Spinal cord (tissue), 10 donors: Measurements from ENCODE around the gene HIGD1A. TPM values are rescaled to one million over a fixed set of nuclear protein-coding genes. Genes with fewer than 3 reads are reported as not detected.

Experiments
- DNase-seq, 6 donors: peaks; one replicate each; pipeline versions ENCODE4 v3.0.0 to v3.0.0-alpha.2; 2013 to 2015; ENCODE audit warnings: low spot score in 6 of 6, low read depth in 4 of 6
- H3K27ac ChIP-seq: one replicate; pipeline ENCODE4 v1.5.1; 2013; ENCODE audit warnings: low read depth, low read length, control low read depth
- H3K27me3 ChIP-seq: one replicate; pipeline ENCODE4 v1.6.1; 2013; ENCODE audit warnings: low read length; ENCODE audit not compliant: control insufficient read depth, insufficient read depth
- H3K36me3 ChIP-seq: one replicate; pipeline ENCODE4 v1.6.1; 2013; ENCODE audit warnings: low read length; ENCODE audit not compliant: control insufficient read depth, insufficient read depth
- H3K4me1 ChIP-seq: one replicate; pipeline ENCODE4 v1.6.1; 2013; ENCODE audit warnings: low read length; ENCODE audit not compliant: control insufficient read depth, insufficient read depth
- H3K4me3 ChIP-seq: one replicate; pipeline ENCODE4 v1.5.1; 2013; ENCODE audit warnings: low read depth, low read length, control low read depth
- H3K9me3 ChIP-seq: one replicate; pipeline ENCODE4 v1.6.1; 2013; ENCODE audit warnings: low read length; ENCODE audit not compliant: control insufficient read depth, insufficient read depth
- WGBS: methylation state at CpG from one replicate; pipeline ENCODE4 v1.1.5; 2013; ENCODE audit warnings: missing lambda C conversion rate; ENCODE audit not compliant: insufficient coverage; 5-methylcytosine and 5-hydroxymethylcytosine counted together
- polyA plus RNA-seq, 2 donors: library from polyadenylated mRNA; unstranded; fragments of 120-200 nt; gene quantifications; one replicate each; pipeline ENCODE4 v1.2.1, GENCODE V29; 2013; ENCODE audit not compliant: insufficient read length in 2 of 2
- total RNA-seq, 2 donors: library from RNA; depleted of rRNA in 1 of 2; stranded (reverse); fragments of 120-200 nt in 1 of 2; fragments of >200 nt in 1 of 2; gene quantifications; one replicate each; pipeline versions ENCODE4 v1.2.3 to v1.2.4, GENCODE V29; 2013 to 2014
- donor health status: healthy.

HIGD1A gene
- total and polyA plus RNA-seq, 4 donors: 136 to 200 (median 179) TPM

DNA sequence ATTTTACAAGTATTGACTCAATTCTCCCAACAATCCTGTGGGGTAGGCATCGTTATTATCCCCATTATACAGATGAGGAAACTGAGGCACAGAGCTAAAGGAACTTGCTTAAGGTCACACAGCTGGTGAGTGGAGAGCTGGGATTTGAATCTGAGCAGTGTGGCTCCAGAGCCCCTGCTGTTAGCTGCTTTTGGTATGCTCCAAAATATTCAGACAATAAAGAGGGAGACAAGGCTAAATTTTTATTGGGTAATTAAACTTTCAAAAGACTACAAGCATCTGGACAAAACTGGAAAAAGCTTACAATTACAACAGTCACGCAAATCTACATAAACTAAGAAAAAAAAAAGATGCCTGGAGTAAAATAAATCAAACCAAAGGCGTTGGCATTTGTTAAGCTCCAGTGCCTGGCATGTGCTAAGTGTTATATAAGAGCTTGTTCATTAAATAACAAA, 59.0 kb downstream of the HIGD1A start:
- Histone ChIP-seq H3K9me3 (no peaks in the 10 kb centered on the region), H3K4me3 (no peak overlapping the region), H3K27ac (peak overlapping the region; percentile 76), H3K36me3 (peaks cover 3% of the 10 kb centered on the region), H3K27me3 (no peaks in the 10 kb centered on the region), H3K4me1 (peaks cover 44% of the 10 kb centered on the region)
- no peak for DNase-seq
- WGBS: no CpG with 5 or more reads among the region's 3 CpGs

- Histone ChIP-seq H3K27me3 (no peaks in the 10 kb centered on the region), H3K9me3 (no peaks in the 10 kb centered on the region), H3K27ac (no peak overlapping the region), H3K4me1 (peaks cover 37% of the 10 kb centered on the region), H3K36me3 (peaks cover 4% of the 10 kb centered on the region), H3K4me3 (no peak overlapping the region)
- no peak for DNase-seq
- 86% methylated on average over 1 of the region's 7 CpGs for WGBS
These were observed 60.9 kb downstream of the HIGD1A start for GRCh38 chr3:42743204-42743995.

DNA sequence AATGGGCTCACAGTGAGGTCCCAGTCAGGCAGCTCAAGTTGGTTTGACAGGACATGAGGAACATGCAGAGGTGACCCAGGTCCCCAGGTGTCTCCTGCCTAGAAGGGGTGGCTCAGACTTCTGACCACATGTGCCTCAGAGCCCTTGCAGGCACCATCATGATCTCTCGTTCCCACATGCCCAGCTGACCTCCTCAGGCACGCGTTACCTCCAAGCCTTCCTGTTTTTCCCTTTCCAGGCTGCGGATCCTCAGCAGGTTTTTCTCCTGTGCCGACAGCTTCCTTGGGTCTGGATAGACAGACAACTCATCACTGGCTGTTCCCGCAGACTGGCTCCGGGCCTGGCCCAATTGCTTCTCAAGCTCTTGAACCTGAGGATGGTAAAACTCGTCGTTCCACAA, 61.6 kb downstream of the HIGD1A start:
- Histone ChIP-seq H3K4me1 (peaks cover 35% of the 10 kb centered on the region), H3K27me3 (no peaks in the 10 kb centered on the region), H3K9me3 (no peaks in the 10 kb centered on the region), H3K4me3 (no peak overlapping the region), H3K27ac (no peak overlapping the region), H3K36me3 (peaks cover 4% of the 10 kb centered on the region)
- no peak for DNase-seq
- WGBS: 98% methylated on average over 6 of the region's 9 CpGs

DNA sequence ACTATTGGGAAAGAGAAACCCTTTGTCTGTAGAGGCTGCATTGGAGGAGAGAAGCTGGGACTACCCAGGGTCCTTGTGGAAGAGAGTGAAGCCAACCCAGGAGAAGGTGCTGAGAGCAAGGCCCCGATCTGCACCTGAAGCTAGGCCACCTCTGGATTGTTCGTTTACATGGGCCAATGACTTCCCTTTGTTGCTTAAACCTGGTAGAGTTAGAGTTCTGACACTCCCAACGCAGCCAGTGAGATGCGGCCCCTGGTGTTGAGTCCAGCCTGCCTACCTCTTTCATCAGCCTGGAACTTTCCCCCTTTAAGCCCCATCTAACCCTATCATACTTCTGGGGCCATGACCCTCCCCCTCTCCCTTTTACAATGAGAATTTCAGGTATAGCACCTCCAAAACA, 62.0 kb downstream of the HIGD1A start:
- H3K27ac ChIP-seq: no peak overlapping the region
- H3K36me3 ChIP-seq: peaks cover 4% of the 10 kb centered on the region
- H3K27me3 ChIP-seq: no peaks in the 10 kb centered on the region
- no peak for DNase-seq
- H3K4me1 ChIP-seq: peaks cover 35% of the 10 kb centered on the region
- no peaks in the 10 kb centered on the region for H3K9me3 ChIP-seq
- 83% methylated on average over 4 of the region's 4 CpGs for WGBS
- H3K4me3 ChIP-seq: no peak overlapping the region

DNA sequence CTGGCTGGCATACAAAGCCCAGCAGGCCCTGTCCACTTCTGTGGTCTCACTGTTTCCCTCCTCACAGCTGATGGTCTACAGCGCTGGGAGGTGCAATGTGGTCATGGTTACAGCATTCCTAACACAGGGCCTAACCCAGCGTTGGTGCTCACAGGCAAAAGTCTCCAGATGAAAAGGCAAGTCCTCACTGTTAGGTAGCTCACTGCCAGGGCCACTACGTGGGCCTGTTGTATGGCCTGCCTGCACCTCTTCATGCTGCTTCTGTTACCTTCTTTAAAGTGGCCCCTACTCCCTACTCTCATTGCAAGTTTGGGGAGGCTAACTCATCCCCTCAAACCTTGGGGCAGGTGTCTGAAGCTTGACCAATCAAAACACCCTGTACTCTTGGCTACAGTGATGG, 62.5 kb downstream of the HIGD1A start:
- 92% methylated on average over 3 of the region's 3 CpGs for WGBS

DNA sequence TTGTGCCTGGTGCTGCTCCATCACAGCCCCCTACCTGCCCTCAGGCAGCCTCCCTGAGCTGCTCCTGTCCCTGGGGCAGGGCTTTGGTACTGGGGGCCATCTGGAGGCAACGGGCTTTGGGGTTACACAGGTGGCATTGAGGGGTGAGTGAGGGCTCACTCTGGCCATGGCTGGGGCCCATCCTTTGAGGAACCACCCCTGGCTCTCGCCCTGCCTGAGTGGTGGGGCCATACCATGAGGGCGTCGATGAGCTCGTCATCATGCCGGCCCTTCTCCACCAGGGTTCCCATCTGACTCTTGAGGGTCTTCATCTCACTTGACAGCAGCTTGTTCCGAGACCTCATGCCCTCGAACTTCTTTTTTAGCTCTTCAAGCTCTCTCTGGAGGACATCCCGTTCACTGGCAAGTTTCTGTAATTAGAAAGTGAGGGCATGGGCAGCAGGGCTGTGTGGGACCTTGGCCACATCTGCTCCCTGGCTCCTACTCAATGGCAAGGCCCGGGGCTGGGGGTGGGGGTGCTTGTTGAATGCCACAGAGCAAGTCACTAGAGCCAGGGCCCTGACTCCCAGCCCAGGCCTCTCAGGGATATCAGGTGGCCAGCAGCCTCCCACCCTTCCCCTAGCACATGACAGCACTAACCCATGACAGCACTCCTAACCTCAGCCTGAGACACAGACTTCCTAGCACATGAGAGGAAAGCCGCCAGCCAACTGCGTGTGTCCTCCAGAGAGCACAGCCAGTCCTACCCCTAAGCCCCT, 64.7 kb downstream of the HIGD1A start:
- no peak overlapping the region for H3K27ac ChIP-seq

More for the DNA sequence above, 62.5 kb downstream of the HIGD1A start:
- Histone ChIP-seq H3K4me3 (no peak overlapping the region), H3K27me3 (no peaks in the 10 kb centered on the region), H3K27ac (no peak overlapping the region), H3K36me3 (peaks cover 4% of the 10 kb centered on the region), H3K9me3 (no peaks in the 10 kb centered on the region), H3K4me1 (peaks cover 30% of the 10 kb centered on the region)
- DNase-seq: no peak

DNA sequence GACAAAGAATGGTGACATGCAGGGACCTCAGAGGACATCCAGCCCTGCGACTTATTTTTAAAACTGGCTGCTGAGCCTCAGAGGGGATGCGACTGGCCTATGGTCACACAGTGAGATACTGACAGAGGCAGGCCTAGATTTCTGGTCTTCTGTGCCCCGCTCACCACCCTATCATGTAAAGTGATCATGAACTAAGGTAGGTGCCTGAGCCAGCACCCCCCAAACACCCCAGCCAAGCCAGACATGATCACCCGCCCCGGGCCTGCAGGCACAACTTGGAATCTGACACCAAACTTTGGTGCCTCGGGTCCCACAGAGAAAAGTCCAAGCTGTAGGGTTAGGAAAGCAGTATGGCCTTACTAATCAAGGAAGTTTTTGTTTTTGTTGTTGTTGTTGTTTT, 67.8 kb downstream of the HIGD1A start:
- no peak for DNase-seq
- H3K4me3 ChIP-seq: no peak overlapping the region
- no peak overlapping the region for H3K27ac ChIP-seq
- H3K36me3 ChIP-seq: peaks cover 4% of the 10 kb centered on the region
- no peaks in the 10 kb centered on the region for H3K9me3 ChIP-seq
- no peaks in the 10 kb centered on the region for H3K27me3 ChIP-seq
- 76% methylated on average over 5 of the region's 6 CpGs for WGBS
- H3K4me1 ChIP-seq: peaks cover 52% of the 10 kb centered on the region

More for the DNA sequence above, 64.7 kb downstream of the HIGD1A start:
- no peaks in the 10 kb centered on the region for H3K9me3 ChIP-seq
- WGBS: 87% methylated on average over 7 of the region's 12 CpGs
- peaks cover 4% of the 10 kb centered on the region for H3K36me3 ChIP-seq
- H3K27me3 ChIP-seq: no peaks in the 10 kb centered on the region
- DNase-seq: no peak
- no peak overlapping the region for H3K4me3 ChIP-seq
- H3K4me1 ChIP-seq: peaks cover 28% of the 10 kb centered on the region

- no peaks in the 10 kb centered on the region for H3K27me3 ChIP-seq
- H3K27ac ChIP-seq: no peak overlapping the region
- WGBS: 0% methylated on average over 1 of the region's 1 CpG
- no peak for DNase-seq
- peaks cover 57% of the 10 kb centered on the region for H3K4me1 ChIP-seq
- H3K9me3 ChIP-seq: no peaks in the 10 kb centered on the region
- H3K4me3 ChIP-seq: no peak overlapping the region
- peaks cover 4% of the 10 kb centered on the region for H3K36me3 ChIP-seq
These were observed 68.2 kb downstream of the HIGD1A start for GRCh38 chr3:42736081-42736480.

- Histone ChIP-seq H3K27ac (no peak overlapping the region), H3K4me3 (no peak overlapping the region), H3K27me3 (no peaks in the 10 kb centered on the region), H3K4me1 (peaks cover 61% of the 10 kb centered on the region), H3K36me3 (peaks cover 4% of the 10 kb centered on the region), H3K9me3 (no peaks in the 10 kb centered on the region)
- no peak for DNase-seq
- WGBS: 96% methylated on average over 11 of the region's 12 CpGs
These were observed 68.7 kb downstream of the HIGD1A start for GRCh38 chr3:42735615-42736014.
